IPS-NIHi7 (cell line): ENCODE data around the gene SLC26A4.
"Not testable (repeated sequence)": the region's sequence is repeated elsewhere in the genome, so short reads cannot be mapped to it uniquely, and the experiment has no call there.

Experiments
- DNase-seq: peaks from one replicate; pipeline ENCODE4 v3.0.0; 2012; ENCODE audit warnings: mixed read lengths; ENCODE audit errors: extremely low spot score

Gene SLC26A4

GRCh38 chr7:107660381-107661080 is at the start of gene SLC26A4:
SLC26A4 (plus strand) TSS chr7:107660828; CDS start chr7:107661642, 814 bp downstream.
- DNase-seq = peak; percentile 18

GRCh38 chr7:107613439-107613838 is 47.2 kb upstream of the SLC26A4 start:
- DNase-seq = no peak

DNA sequence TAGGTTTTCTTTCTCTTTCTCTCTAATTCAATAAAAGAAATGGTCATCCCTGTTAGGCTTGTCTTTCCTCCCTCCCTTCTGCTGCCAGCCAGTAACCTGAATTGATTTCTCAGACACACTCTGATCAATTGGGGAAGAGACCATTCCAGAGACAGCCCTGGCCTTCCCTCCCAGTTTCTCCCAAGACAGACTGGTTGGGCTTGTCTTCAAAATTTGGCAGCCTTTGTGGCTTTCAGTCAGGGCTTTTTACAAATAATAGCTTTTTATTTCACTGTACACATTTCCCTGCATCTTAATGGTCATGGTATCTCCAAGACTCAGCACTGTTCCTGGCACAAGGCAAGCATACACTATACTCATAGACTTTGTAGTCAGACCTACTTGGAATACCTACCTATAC is 46.7 kb upstream of the SLC26A4 start:
- DNase-seq = no peak

- no peak for DNase-seq
Measured at GRCh38 chr7:107614425-107614824, 46.2 kb upstream of the SLC26A4 start.

DNA sequence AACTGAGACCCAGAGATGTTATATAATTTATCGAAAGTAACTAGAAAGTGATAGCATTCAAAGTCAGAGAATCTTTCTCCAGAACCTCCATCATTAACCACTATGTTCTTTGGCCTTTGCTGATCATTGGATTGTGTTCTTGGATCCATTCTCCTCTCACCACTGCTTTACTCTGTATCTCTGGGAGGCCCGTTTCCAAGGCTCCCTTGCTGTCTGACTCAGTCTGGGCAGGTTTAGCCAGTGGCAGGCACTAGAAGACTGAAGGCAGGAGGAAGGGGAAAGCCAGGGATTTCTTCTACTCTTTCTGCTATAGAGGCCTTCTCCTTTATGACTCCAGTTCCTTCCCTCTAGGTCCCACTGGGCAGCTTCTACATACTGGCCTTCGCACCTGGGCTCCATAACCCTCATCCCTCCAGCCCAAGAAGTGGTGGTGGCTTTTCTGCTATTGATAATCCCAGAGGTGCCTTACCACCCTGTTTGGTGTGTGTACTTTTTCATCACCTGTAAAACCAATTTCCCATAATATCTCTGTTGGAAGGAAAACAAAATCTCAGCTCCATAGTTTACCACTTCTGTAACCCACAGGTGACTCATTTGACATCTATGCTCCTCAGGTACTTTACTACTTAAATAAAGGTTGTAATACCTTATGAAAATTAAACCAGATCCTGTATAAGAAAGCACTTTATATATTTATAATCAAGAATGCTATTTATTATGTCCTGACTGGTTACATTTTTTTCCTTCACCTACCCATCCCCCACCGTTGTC is 44.5 kb upstream of the SLC26A4 start:
- DNase-seq = no peak

DNA sequence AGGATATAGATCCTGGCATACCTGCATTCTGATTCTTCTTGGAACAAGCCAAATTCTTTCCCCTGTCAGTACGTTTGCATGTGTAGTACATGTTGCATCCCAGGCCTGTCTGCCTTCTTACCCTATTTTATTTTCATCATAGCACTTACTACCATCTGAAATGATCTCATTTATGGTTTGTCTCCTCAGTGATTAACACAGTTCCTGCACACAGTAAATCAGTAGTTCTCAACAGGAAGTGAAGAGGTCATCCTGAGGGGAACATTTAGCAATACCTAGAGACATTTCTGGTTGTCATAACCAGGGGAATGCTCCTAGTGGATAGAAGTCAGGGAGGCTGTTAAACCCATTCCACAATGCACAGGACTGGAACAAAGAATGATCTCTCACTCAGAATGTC is 38.2 kb upstream of the SLC26A4 start:
- DNase-seq = no peak

- DNase-seq = no peak
Measured at GRCh38 chr7:107622894-107623293, 37.7 kb upstream of the SLC26A4 start.

DNA sequence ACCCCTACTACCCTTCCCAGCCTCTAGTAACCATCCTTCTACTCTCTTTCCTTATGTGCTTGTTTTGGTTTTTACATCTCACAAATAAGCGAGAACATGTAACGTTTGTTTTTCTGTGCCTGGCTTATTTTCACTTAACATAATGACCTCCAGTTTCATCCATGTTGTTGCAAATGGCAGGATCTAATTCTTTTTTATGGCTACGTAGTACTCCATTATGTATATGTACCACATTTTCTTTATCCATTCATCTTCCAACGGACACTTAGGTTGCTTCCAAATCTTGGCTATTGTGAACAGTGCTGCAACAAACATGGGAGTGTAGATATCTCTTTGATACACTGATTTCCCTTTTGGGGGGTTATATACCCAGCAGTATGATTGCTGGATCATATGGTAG is 33.6 kb upstream of the SLC26A4 start:
- DNase-seq = no peak

GRCh38 chr7:107628461-107629064 is 32.1 kb upstream of the SLC26A4 start:
- DNase-seq = no peak

DNA sequence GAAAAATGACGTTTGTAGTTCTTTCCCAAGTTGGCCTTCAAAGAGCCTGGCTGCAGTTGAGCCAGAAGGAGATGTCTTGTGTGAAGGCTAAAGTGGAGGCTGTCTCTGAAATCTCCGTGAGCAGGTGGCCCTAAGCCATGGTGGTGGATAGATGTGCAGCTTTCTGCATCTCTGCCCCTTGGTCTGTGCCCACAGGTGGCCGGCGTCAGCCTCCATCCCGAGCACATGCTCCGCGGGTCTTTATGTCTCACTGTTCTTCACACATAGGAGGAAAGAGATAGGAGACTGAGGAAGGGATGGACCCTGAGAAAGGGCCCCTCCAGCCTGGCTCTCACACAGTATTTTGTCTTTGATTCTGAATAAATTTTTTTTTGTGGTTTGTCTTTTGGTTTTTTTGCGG is 30.3 kb upstream of the SLC26A4 start:
- no peak for DNase-seq

DNA sequence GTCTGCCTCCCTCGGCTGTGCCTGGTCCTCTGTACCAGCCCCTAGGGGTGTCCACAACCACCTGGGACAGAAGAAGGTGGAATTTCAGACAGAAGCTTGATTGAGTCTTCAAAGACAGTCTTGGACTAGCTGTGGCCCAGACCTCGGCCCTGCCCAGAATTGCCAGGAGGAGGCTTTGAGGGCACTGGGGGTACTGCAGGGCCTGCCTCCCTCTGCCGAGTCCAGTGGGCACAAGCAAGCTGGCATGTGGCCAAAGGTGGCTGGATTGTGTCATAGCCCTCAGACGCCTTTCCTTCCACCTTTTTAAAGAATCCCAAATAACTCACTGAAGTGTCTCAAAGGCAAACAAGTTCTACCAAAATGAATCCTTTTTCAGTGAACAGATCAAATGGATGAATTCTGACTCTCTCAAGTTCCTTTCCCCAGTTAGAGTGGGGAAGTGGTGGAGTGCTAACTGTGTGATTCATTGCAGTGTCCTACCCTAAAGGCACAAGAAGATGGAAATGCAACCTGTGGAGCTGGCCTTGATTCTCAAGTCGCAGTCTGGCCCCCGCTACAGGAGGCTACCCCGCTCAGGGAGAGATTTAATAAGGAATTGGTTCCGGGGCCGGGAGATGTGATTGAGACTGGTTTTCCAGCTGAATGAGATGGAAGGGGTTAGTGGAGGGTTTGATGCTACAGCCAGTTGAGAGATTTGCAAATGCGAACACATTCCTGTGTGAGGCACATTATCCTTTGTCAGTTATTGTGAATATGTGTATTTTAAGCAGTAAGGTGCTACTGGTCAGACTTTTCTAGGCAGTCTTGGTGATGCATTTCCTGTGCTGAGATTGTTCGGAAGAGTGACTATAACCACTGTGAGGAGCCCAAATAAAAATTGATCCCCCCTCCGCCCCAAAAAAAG is 28.8 kb upstream of the SLC26A4 start:
- no peak for DNase-seq

DNA sequence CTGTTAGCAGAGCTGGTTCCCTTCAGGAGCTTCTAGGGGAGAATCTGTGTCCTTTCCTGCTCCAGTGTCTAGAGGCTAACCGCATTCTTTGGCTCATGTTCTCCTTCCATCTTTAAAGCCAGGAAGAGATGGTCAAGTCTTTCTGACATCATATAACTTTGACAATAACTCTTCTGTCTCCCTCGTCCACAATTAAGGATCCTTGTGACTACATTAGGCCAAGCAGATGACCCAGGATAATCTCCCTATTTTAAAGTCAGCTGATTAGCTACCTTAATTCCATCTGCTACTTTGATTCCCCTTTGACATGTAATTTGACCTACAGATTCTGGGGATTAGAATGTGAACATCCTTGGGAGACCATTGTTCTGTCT is 28.1 kb upstream of the SLC26A4 start:
- no peak for DNase-seq

DNA sequence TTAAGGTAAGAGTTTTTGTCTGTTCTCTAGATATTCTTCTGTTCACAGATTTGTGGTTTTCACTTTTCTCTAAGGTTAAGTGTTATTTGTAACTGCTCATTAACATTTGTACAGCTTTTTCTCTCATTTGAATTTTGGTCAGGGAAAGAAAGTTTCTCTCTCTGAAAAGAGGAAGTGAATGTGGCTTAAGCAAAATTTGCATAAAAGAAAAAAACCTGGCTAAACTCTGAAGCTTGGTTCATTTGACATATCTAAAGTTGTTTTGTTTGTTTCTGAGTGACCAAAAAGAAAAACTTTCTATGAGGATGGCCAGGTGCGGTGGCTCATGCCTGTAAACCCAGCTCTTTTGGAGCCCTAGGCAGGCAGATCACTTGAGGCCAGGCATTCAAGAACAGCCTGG is 22.0 kb upstream of the SLC26A4 start:
- no peak for DNase-seq

DNA sequence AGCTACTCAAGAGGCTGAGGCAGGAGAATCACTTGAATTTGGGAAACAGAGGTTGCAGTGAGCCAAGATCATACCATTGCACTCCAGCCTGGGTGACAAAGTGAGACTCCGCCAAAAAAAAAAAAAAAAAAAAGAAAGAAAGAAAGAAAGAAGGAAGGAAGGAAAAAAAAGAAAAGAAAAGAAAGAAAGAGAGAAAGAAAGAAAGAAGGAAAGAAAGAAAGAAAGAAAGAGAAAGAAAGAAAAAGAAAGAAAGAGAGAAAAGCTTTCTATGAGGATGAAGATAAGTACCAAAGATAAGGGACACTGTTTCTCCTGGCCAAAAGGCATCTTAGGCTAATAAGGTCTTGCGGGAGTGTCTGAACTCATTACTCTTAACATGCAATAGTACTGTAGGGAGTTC is 21.6 kb upstream of the SLC26A4 start:
- not testable (repeated sequence) for DNase-seq

DNA sequence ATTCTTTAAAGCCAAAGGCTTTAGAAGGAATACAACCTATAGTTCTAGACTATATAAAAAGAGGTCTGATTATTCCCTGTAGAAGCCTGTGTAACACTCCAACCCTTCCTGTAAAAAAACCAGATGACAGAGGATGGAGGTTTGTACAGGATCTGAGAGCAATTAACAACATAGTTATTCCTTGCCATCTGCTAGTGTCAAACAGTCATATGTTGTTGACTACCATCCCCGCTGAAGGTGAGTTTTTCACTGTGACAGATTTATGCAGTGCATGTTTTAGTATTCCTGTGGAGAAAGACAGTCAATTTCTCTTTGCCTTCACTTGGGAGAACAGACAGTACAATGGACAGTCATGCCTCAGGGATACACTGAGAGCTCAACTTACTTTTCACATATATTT is 19.0 kb upstream of the SLC26A4 start:
- DNase-seq = no peak

DNA sequence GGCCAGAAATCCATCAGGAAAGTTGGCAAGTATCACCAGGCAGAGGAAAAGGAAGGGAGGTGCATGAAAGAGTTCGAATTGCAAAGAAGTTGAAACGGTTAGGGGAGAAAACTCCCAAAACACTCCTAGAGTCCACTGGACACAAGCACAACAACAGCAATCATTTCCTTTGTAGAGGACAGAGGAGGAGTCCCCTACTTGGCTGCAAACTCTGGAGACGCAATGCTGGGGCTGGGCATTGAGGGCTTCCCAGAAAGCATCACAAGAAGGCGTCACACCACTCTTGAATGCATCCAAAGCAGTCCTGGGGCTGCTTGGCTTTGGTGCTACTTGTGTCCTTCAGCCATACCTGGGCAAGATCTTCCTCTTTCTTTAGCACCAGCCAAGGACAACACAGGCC is 18.1 kb upstream of the SLC26A4 start:
- no peak for DNase-seq

GRCh38 chr7:107643407-107643806 is 17.2 kb upstream of the SLC26A4 start:
- peak; percentile 40 for DNase-seq

DNA sequence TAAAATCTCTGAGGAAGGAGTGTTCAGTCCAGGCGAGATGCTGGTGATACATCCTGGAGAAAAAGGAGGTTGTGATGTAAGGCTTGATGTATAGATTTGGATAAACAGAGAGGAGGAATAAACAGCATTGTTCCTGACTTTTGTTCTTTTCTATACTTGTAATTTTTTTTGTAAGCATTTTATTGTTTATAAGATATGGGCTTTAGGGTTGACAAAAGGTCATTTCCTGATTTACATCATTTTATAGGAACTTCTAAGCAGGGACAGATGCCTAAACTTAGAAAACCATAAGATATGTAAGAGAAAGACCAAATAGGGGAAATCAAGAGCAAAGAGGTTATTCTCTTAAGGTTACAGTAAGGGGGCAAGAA is 16.7 kb upstream of the SLC26A4 start:
- no peak for DNase-seq

DNA sequence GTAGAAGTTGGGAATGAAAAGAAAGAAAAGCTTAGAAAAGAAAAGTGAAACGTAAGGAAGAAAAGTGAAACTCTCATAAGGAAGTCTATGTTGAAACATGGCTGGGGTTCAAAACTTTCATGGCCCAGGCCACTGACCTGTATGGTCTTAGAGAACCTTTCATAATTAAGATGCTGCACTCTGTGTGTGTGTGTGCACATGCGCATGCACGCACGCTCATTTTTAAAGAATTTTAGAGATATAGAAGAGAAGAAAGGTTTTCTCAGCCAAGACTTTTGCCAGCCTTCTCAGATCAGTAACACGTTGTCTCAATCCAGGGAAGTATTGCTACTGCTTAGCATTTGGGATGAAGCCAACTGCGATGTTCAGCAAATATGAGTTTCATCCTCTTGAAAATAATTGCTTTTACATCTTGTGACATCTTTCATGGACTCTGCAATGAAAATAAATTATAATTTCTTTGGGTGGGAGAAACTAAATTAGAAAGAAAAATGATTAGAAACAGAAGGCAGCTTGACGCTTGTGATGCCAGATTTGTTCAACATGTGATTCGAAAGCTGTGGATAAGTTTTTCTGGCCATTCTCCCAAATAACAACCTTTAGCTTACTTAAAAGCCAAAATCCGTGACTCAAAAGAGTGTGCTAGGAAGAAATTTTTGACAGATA is 16.2 kb upstream of the SLC26A4 start:
- DNase-seq = no peak

DNA sequence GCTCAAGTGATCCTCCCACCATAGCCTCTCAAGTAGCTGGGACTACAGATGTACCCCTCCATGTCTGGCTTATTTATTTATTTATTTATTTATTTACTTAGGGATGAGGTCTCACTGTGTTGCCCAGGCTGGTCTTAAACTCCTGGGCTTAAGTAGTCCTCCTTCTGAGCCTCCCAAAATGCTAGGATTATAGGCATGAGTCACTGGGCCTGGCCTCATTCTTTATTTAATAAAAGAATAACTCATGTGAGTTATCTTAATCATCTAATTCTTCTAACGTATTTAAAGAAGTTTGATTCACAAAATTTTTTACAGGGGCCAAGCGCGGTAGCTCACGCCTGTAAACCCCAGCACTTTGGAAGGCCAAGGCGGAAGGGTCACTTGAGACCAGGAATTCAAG is 8.0 kb upstream of the SLC26A4 start:
- DNase-seq = no peak

DNA sequence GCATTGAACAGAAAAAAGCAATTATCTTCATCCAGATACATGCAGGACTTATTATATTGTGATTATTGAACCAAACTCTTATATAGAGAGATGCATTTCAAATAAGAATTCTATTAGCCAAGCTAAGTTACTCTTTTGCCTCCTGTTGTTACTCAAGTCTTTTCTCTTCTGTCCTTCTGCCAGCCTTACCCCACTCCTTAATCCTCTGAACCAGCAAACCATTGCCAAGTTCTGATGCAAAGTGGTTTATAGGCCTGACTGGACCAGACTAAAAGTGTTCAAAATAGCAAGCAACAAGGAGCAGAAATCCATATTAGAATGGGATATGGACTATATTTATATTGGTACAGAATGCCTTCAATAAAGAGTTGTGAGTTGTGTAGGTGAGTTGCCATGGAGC is 2.2 kb upstream of the SLC26A4 start:
- DNase-seq = no peak

DNA sequence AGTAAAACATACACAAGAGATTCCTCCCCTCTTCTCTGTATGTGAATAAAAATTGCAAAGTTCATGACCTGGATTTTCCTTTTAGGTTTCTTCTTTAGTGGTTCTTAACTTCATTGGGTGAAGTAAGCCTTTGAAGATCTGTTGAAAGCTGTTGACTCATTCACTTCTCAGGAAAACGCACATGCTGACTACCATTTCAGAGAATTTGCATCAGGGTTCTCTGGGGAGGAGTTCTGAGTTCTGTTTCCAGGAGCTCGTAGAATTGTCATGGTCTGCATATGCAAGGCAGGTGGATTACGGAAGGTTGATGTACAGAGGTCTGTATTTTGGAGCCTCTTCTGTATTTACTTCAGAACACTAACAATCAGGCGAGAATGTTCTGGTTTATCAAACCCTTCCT is 962 bp upstream of the SLC26A4 start:
- no peak for DNase-seq
